VCaP (cell line): ENCODE measurements around the gene ST6GALNAC4.

Experiments used
- H3K27ac ChIP-seq: fragments of 450-650 bp; 2 replicates; pipeline ENCODE4 v1.5.1; 2017
- CTCF ChIP-seq: fragments of 450-650 bp; conservative IDR thresholded peaks from 2 replicates; pipeline ENCODE4 v1.5.1; 2017; ENCODE audit warnings: mild to moderate bottlenecking, moderate library complexity

ST6GALNAC4 gene

GRCh38 chr9:127960410-127961154 is 43.7 kb upstream of the ST6GALNAC4 start:
- TF ChIP-seq CTCF = no peak
- peak overlapping the region; percentile 36 for H3K27ac ChIP-seq

- no peak for TF ChIP-seq CTCF
- H3K27ac ChIP-seq = peak overlapping the region; percentile 36
Measured at GRCh38 chr9:127959841-127960409, 43.1 kb upstream of the ST6GALNAC4 start.

- no peak for TF ChIP-seq CTCF
- H3K27ac ChIP-seq = no peak overlapping the region
Measured at GRCh38 chr9:127959398-127959797, 42.6 kb upstream of the ST6GALNAC4 start.

- TF ChIP-seq CTCF = no peak
- no peak overlapping the region for H3K27ac ChIP-seq
Measured at GRCh38 chr9:127958728-127959127, 41.9 kb upstream of the ST6GALNAC4 start.

- TF ChIP-seq CTCF = peak; percentile 88
- H3K27ac ChIP-seq = peak overlapping the region; percentile 61
Measured at GRCh38 chr9:127955294-127956015, 38.6 kb upstream of the ST6GALNAC4 start.

- no peak for TF ChIP-seq CTCF
- peak overlapping the region; percentile 61 for H3K27ac ChIP-seq
Measured at GRCh38 chr9:127954831-127955293, 38.0 kb upstream of the ST6GALNAC4 start.

GRCh38 chr9:127953768-127954505 is 37.1 kb upstream of the ST6GALNAC4 start:
- H3K27ac ChIP-seq = peak overlapping the region; percentile 61
- TF ChIP-seq CTCF = no peak
